ENCODE results near the gene ACOD1.

DNA sequence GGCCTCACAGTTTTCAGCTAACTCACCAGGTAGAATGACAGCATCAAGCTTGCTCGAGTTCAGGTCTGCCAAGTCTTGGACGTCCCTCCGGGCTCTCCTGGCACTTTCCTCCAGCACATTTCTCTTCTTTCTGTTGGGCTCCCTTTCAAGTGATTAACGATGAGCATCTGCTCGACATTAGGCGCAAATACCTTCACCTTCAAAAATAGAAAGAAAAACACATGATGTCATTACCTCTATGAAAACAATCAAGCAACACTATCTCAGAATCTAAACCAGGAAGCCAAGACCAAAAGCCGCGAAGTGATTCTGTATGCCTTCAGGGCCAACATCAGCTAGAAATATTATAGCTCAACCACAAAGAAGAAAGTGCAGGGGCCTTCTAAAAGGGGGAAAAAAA lies 28.2 kb downstream of the ACOD1 start:
- TF ChIP-seq, protein P1, sequence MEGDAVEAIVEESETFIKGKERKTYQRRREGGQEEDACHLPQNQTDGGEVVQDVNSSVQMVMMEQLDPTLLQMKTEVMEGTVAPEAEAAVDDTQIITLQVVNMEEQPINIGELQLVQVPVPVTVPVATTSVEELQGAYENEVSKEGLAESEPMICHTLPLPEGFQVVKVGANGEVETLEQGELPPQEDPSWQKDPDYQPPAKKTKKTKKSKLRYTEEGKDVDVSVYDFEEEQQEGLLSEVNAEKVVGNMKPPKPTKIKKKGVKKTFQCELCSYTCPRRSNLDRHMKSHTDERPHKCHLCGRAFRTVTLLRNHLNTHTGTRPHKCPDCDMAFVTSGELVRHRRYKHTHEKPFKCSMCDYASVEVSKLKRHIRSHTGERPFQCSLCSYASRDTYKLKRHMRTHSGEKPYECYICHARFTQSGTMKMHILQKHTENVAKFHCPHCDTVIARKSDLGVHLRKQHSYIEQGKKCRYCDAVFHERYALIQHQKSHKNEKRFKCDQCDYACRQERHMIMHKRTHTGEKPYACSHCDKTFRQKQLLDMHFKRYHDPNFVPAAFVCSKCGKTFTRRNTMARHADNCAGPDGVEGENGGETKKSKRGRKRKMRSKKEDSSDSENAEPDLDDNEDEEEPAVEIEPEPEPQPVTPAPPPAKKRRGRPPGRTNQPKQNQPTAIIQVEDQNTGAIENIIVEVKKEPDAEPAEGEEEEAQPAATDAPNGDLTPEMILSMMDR (optimal IDR thresholded peaks at IDR 0.05 in 1 of 3, IDR thresholded peaks at IDR 0.05 in 1 of 3, conservative IDR thresholded peaks at IDR 0.05 in 1 of 3; ENCODE audit: extremely low read depth in 1 of 3, insufficient read depth in 2 of 3, low read length in 3 of 3), result no peak
- TF ChIP-seq EZH2 (IDR thresholded peaks at IDR 0.05; ENCODE audit: low read length), result no peak

Measured in keratinocyte (primary cell).